Uterus (tissue), 4 donors: ENCODE measurements around the gene TMEM272. TPM values are rescaled to one million over a fixed set of nuclear protein-coding genes. Genes with fewer than 3 reads are reported as not detected.
"Not testable (repeated sequence)": the region's sequence is repeated elsewhere in the genome, so short reads cannot be mapped to it uniquely, and the experiment has no call there.

Source experiments
- DNase-seq, 2 donors: peaks; one replicate each; pipeline ENCODE4 v3.0.0-alpha.2; 2019 to 2020
- H3K27ac ChIP-seq, 2 donors: fragments of 200-600 bp; sonication (generic); 1 replicate in 1 of 2; 2 replicates in 1 of 2; pipeline ENCODE4 v1.5.1; 2016 to 2018
- H3K27me3 ChIP-seq, 2 donors: fragments of 200-600 bp; sonication (generic); one replicate each; pipeline ENCODE4 v1.5.1; 2018 to 2019; ENCODE audit warnings: control low read depth in 1 of 2
- H3K36me3 ChIP-seq, 2 donors: fragments of 200-600 bp; sonication (generic); one replicate each; pipeline ENCODE4 v1.5.1; 2019; ENCODE audit warnings: control low read depth in 1 of 2
- H3K4me1 ChIP-seq, 2 donors: fragments of 200-600 bp; sonication (generic); one replicate each; pipeline ENCODE4 v1.5.1; 2018 to 2019; ENCODE audit warnings: control low read depth in 1 of 2
- H3K4me3 ChIP-seq, 2 donors: fragments of 200-600 bp; sonication (generic); 1 replicate in 1 of 2; 2 replicates in 1 of 2; pipeline ENCODE4 v1.5.1; 2018 to 2019; ENCODE audit warnings: mild to moderate bottlenecking in 1 of 2
- H3K9me3 ChIP-seq, 2 donors: fragments of 200-600 bp; sonication (generic); one replicate each; pipeline ENCODE4 v1.5.1; 2019; ENCODE audit warnings: control low read depth in 1 of 2
- CTCF ChIP-seq, 4 experiments: fragments of 200-600 bp in 2 of 4; fragments of 450-650 bp in 2 of 4; sonication (generic) in 2 of 4; IDR thresholded peaks; one replicate each; pipeline ENCODE4 v1.5.1; 2016 to 2019; ENCODE audit warnings: antibody characterized with exemption in 4 of 4, mild to moderate bottlenecking in 2 of 4, moderate library complexity in 1 of 4
- POLR2A ChIP-seq, 2 donors: fragments of 450-650 bp; IDR thresholded peaks; one replicate each; pipeline ENCODE4 v1.6.1; 2016; ENCODE audit warnings: antibody characterized with exemption in 2 of 2, mild to moderate bottlenecking in 1 of 2, moderate library complexity in 1 of 2
- intact Hi-C: fragments of 100-400 bp; cut with DNase I; formaldehyde crosslinking; loops from one replicate; pipeline ENCODE4 v1.15.1; 2023; ENCODE audit warnings: low total_unique reads
- total RNA-seq, 4 donors: library from RNA; depleted of rRNA in 3 of 4; stranded (reverse); fragments of >200 nt in 3 of 4; gene quantifications; one replicate each; pipeline versions ENCODE4 v1.1.0 to v1.2.4, GENCODE V29; 2014 to 2023
- donor health status: DM: yes; HTN: yes; CAD: no.

Gene TMEM272
- total RNA-seq, 4 donors from 2014 or later: 0.14 to 0.52 TPM; not detected in 2

DNA sequence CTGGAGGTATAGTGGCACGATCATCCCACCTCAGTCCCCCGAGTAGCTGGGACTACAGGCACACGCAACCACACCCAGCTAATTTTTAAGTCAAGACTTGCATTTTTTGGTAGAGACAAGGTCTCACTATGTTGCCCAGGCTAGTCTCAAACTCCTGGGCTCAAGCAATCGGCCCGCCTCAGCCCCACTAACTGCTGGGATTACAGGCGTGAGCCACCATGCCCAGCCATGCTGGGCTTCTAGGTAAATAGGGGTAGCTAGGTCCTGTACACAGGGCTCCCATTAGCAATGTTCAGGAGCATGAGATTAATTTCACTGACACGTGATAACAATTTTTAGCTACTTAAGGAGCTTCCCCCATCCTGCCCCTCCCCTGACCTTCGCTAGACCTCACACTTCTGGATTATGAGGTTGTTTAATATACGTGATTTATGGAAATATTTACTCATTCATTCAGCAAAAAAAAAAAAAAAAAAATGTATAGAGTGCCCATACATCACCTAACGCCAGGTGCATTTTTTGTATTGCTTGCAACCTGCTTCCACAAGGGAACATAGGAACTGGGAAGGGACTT is 19.2 kb downstream of the TMEM272 start:
- intact Hi-C loops: no loop called here
- Histone ChIP-seq H3K9me3 (no peaks in the 10 kb centered on the region), H3K4me3 (no peak overlapping the region), H3K4me1 (no peaks in the 10 kb centered on the region), H3K27ac (peak overlapping the region; percentile 63 to 69), H3K27me3 (no peaks in the 10 kb centered on the region), H3K36me3 (no peaks in the 10 kb centered on the region)
- no peak for DNase-seq
- TF ChIP-seq POLR2A (IDR thresholded peaks at IDR 0.05) (no peak), CTCF (IDR thresholded peaks at IDR 0.05) (no peak)

DNA sequence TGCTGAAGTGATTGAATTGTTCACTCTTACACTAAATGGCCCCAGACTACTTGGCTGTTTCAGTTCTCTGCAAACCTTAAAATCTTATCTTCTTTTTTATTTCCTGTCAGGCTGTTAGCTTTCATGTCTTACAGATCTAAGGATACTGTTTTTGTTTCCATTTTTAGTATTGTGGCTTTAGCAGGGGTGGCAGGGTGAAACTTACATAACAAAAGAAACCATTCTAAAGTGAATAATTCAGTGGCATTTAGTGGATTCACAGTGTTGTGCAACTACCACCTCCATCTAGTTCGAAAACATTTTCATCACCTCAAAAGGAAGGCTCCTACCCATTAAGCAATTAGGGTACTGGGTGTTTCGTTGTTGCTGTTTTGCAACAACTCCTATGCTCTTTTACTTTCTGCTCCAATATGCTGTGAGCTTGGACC is 19.8 kb downstream of the TMEM272 start:
- H3K27ac ChIP-seq: peak overlapping the region; percentile 63 to 69
- intact Hi-C loops: no loop called here
- no peaks in the 10 kb centered on the region for H3K36me3 ChIP-seq
- peak in 1 of 2 donors; percentile 38 for DNase-seq
- H3K4me3 ChIP-seq: no peak overlapping the region
- no peaks in the 10 kb centered on the region for H3K27me3 ChIP-seq
- no peaks in the 10 kb centered on the region for H3K9me3 ChIP-seq
- TF ChIP-seq CTCF (IDR thresholded peaks at IDR 0.05) (no peak), POLR2A (IDR thresholded peaks at IDR 0.05) (no peak)
- no peaks in the 10 kb centered on the region for H3K4me1 ChIP-seq

DNA sequence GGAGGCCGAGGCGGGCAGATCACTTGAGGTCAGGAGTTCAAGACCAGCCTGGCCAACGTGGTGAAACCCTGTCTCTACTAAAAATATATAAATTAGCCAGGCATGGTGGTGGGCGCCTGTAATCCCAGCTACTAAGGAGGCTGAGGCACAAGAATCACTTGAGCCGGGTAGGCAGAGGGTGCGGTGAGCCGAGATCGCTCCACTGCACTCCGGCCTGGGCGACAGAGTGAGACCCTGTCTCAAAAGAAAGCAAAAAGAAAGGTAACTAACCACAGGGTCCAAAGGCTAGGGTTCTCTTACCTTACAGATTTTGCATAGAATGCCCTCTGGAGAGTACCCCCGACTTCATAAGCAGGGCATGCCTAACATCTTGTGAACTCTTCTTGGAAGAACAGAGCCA is 20.3 kb downstream of the TMEM272 start:
- H3K36me3 ChIP-seq, H3K9me3 ChIP-seq, DNase-seq, H3K4me1 ChIP-seq, H3K4me3 ChIP-seq, H3K27me3 ChIP-seq, intact Hi-C loops: not testable (repeated sequence)
- peak overlapping the region; percentile 63 to 69 for H3K27ac ChIP-seq

DNA sequence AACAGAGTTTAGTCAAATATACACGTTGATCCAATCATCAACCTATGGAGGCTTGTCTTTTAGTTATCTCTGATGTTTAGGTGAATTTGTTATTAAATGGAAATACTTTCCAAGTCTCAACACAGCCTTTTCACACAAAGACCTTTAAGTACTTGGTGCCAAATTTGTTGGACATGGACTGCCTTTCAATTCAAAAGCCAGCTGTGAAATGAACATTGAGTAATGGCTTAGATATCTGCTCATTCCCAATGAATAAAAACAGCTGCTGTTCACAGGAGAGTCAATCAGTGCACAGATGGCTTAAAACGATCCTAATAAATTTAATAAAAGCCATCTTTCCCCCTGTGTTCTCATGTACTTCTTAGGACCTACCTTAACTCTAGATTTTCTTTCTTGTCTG is 21.1 kb downstream of the TMEM272 start:
- H3K9me3 ChIP-seq: no peaks in the 10 kb centered on the region
- intact Hi-C loops: no loop called here
- H3K36me3 ChIP-seq: no peaks in the 10 kb centered on the region
- DNase-seq: no peak
- H3K27me3 ChIP-seq: no peaks in the 10 kb centered on the region
- H3K4me1 ChIP-seq: no peaks in the 10 kb centered on the region
- no peak overlapping the region for H3K4me3 ChIP-seq
- TF ChIP-seq CTCF (IDR thresholded peaks at IDR 0.05): no peak
- no peak for TF ChIP-seq POLR2A (IDR thresholded peaks at IDR 0.05)
- H3K27ac ChIP-seq: no peak overlapping the region

DNA sequence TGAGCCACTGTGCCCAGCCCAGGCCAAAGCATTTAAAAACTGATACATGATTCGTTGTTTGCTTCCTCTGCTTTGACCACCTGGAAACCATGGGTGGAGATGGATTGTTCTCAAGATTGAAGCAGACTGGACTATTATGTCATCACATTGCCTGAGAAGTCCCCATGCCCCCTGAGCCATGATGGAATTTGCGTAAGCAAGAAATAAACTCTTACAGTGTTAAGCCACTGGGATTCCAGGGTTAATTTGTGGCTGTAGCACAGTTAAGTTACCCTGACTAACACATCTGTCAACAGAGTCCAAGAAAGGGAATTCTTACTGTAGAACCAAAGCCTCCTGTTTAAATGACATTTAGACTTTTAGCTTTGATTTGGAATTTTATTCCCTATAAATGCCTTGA is 21.6 kb downstream of the TMEM272 start:
- intact Hi-C loops: no loop called here
- Histone ChIP-seq H3K4me3 (no peak overlapping the region), H3K36me3 (no peaks in the 10 kb centered on the region), H3K27me3 (no peaks in the 10 kb centered on the region), H3K4me1 (no peaks in the 10 kb centered on the region), H3K27ac (no peak overlapping the region), H3K9me3 (no peaks in the 10 kb centered on the region)
- no peak for DNase-seq
- no peak for TF ChIP-seq POLR2A (IDR thresholded peaks at IDR 0.05)
- no peak for TF ChIP-seq CTCF (IDR thresholded peaks at IDR 0.05)
